BE2C (cell line): ENCODE results near the gene MED15.
"Not testable (repeated sequence)": the region's sequence is repeated elsewhere in the genome, so short reads cannot be mapped to it uniquely, and the experiment has no call there.

Experiments used
- DNase-seq: peaks from one replicate; pipeline ENCODE4 v3.0.0-alpha.2; 2020
- H3K27me3 ChIP-seq: fragments of 250-450 bp; sonication (Bioruptor Pico); 2 replicates; pipeline ENCODE4 v1.5.1; 2020; ENCODE audit warnings: mild to moderate bottlenecking
- H3K36me3 ChIP-seq: fragments of 250-450 bp; sonication (Bioruptor Pico); 2 replicates; pipeline ENCODE4 v1.5.1; 2020; ENCODE audit warnings: mild to moderate bottlenecking
- H3K4me1 ChIP-seq: fragments of 250-450 bp; sonication (Bioruptor Pico); 2 replicates; pipeline ENCODE4 v1.5.1; 2020
- H3K4me3 ChIP-seq: 2 replicates; pipeline ENCODE4 v1.5.1; 2011; ENCODE audit warnings: low read depth, low read length
- H3K9me3 ChIP-seq: fragments of 250-450 bp; sonication (Bioruptor Pico); 2 replicates; pipeline ENCODE4 v1.5.1; 2020
- CTCF ChIP-seq: IDR thresholded peaks from 2 replicates; pipeline ENCODE4 v1.5.1; 2012; ENCODE audit warnings: mild to moderate bottlenecking, low read depth, low read length

The MED15 gene

GRCh38 chr22:20471126-20471833, 36.1 kb upstream of the MED15 start:
- Histone ChIP-seq H3K9me3 (no peaks in the 10 kb centered on the region), H3K36me3 (peaks cover 12% of the 10 kb centered on the region), H3K4me3 (no peak overlapping the region), H3K4me1 (no peaks in the 10 kb centered on the region; the same call in 1 of the 2 replicates), H3K27me3 (no peaks in the 10 kb centered on the region)
- DNase-seq, result no peak
- no peak for TF ChIP-seq CTCF

- H3K36me3 ChIP-seq, result peaks cover 12% of the 10 kb centered on the region
- TF ChIP-seq CTCF, result no peak
- no peaks in the 10 kb centered on the region; the same call in 1 of the 2 replicates for H3K4me1 ChIP-seq
- H3K9me3 ChIP-seq, result no peaks in the 10 kb centered on the region
- H3K4me3 ChIP-seq, result no peak overlapping the region
- no peak for DNase-seq
- no peaks in the 10 kb centered on the region for H3K27me3 ChIP-seq
Measured at GRCh38 chr22:20472629-20473442, 34.6 kb upstream of the MED15 start.

- H3K4me3 ChIP-seq, result no peak overlapping the region
- no peaks in the 10 kb centered on the region; the same call in 1 of the 2 replicates for H3K4me1 ChIP-seq
- peaks cover 12% of the 10 kb centered on the region for H3K36me3 ChIP-seq
- no peaks in the 10 kb centered on the region for H3K27me3 ChIP-seq
- no peak for TF ChIP-seq CTCF
- DNase-seq, result no peak
- no peaks in the 10 kb centered on the region for H3K9me3 ChIP-seq
Measured at GRCh38 chr22:20475115-20475436, 32.3 kb upstream of the MED15 start.

GRCh38 chr22:20475569-20475968, 31.8 kb upstream of the MED15 start:
- not testable (repeated sequence) for H3K4me1 ChIP-seq, H3K4me3 ChIP-seq, H3K9me3 ChIP-seq, H3K27me3 ChIP-seq, DNase-seq
- H3K36me3 ChIP-seq, result peaks cover 12% of the 10 kb centered on the region

- H3K4me1 ChIP-seq, DNase-seq, H3K36me3 ChIP-seq, H3K9me3 ChIP-seq, H3K4me3 ChIP-seq, H3K27me3 ChIP-seq: not testable (repeated sequence)
Measured at GRCh38 chr22:20478059-20478458, 29.4 kb upstream of the MED15 start.

- no peak for DNase-seq
- Histone ChIP-seq H3K4me1 (no peaks in the 10 kb centered on the region; the same call in 1 of the 2 replicates), H3K9me3 (no peaks in the 10 kb centered on the region), H3K4me3 (no peak overlapping the region), H3K27me3 (no peaks in the 10 kb centered on the region), H3K36me3 (peaks cover 4% of the 10 kb centered on the region)
- no peak for TF ChIP-seq CTCF
Measured at GRCh38 chr22:20479612-20480196, 27.7 kb upstream of the MED15 start.

- not testable (repeated sequence) for H3K4me1 ChIP-seq, H3K27me3 ChIP-seq, H3K9me3 ChIP-seq, DNase-seq, H3K4me3 ChIP-seq
- peaks cover 10% of the 10 kb centered on the region for H3K36me3 ChIP-seq
Measured at GRCh38 chr22:20483143-20483506, 24.3 kb upstream of the MED15 start.
